ENCODE measurements around the gene SIGLEC14. TPM values are rescaled to one million over a fixed set of nuclear protein-coding genes. Genes with fewer than 3 reads are reported as not detected.
A peak's percentile ranks its signal among the peaks of the same experiment; 100 is the strongest.

The SIGLEC14 gene
- total and polyA plus RNA-seq, 2 experiments from 2014 or later = not detected

- H3K9me3 Mint-ChIP-seq = peaks cover 36% of the 10 kb centered on the region
These were observed 42.3 kb upstream of the SIGLEC14 start for GRCh38 chr19:51688671-51689571.

More at GRCh38 chr19:51688671-51689571, 42.3 kb upstream of the SIGLEC14 start:
- peak overlapping the region; percentile 76; the same call in 1 of the 2 replicates for H3K27ac ChIP-seq (ENCODE audit: low read depth)
- H3K4me1 ChIP-seq (ENCODE audit: insufficient read depth) = peaks cover 23% of the 10 kb centered on the region
- Mint-ChIP-seq H3K27me3 (ENCODE audit: insufficient read depth, low read depth, poor library complexity) (peaks cover 19% of the 10 kb centered on the region), H3K36me3 (ENCODE audit: low read depth) (peaks cover 13% of the 10 kb centered on the region), H3K27ac (no peak overlapping the region), H3K4me3 (peak overlapping the region; percentile 86), H3K4me1 (peaks cover 40% of the 10 kb centered on the region)
- TF ChIP-seq CREB1 (CRISPR knock-in tag; IDR thresholded peaks at IDR 0.05; ENCODE audit: low read depth) (no peak), ZNF114 (CRISPR knock-in tag; IDR thresholded peaks at IDR 0.05) (no peak), EZH2 (IDR thresholded peaks at IDR 0.05; ENCODE audit: low read depth, unreplicated experiment) (no peak), STAT1 (IDR thresholded peaks at IDR 0.05; ENCODE audit: unreplicated experiment) (no peak), ETS1 (IDR thresholded peaks at IDR 0.05) (no peak), POLR2AphosphoS5 (IDR thresholded peaks at IDR 0.05; ENCODE audit: low read depth) (no peak), REST (IDR thresholded peaks at IDR 0.05; ENCODE audit: unreplicated experiment) (no peak), ZNF462 (CRISPR knock-in tag; IDR thresholded peaks at IDR 0.05) (no peak), JUNB (IDR thresholded peaks at IDR 0.05; ENCODE audit: unreplicated experiment) (no peak), NANOG (IDR thresholded peaks at IDR 0.05; ENCODE audit: borderline replicate concordance) (no peak), ZNF331 (CRISPR knock-in tag; IDR thresholded peaks at IDR 0.05; ENCODE audit: low read depth) (no peak), EZH2phosphoT487 (IDR thresholded peaks at IDR 0.05; ENCODE audit: unreplicated experiment) (no peak), CTCF (conservative IDR thresholded peaks at IDR 0.05; ENCODE audit: low read depth in 2 of 2) (no peak)
- peak overlapping the region; percentile 98 for H3K4me2 ChIP-seq
- peak overlapping the region; percentile 99 for H2AFZ ChIP-seq
- no peaks in the 10 kb centered on the region; the same call in 1 of the 2 replicates for H4K20me1 ChIP-seq (replicated peaks; ENCODE audit: insufficient read depth)
- peaks cover 16% of the 10 kb centered on the region; the same call in 1 of the 2 replicates for H3K79me2 ChIP-seq (replicated peaks; ENCODE audit: insufficient read depth)
- no peaks in the 10 kb centered on the region for H3K27me3 ChIP-seq (ENCODE audit: insufficient read depth)
- H3F3A ChIP-seq (replicated peaks; ENCODE audit: low read depth) = 0 out of 2 replicates have a peak, but pooled peaks cover 9% of the 10 kb centered on the region
- H3K9me2 ChIP-seq (ENCODE audit: insufficient read depth) = peaks cover 3% of the 10 kb centered on the region
- H3K36me3 ChIP-seq (ENCODE audit: insufficient read depth) = no peaks in the 10 kb centered on the region; the same call in 1 of the 2 replicates
- peak; percentile 83 for DNase-seq (ENCODE audit: low spot score)
- peak; percentile 36 for ATAC-seq
- H3K4me3 ChIP-seq = peak overlapping the region; percentile 76

Measured in GM23338 (cell line).